PC-9 (cell line): Measurements from ENCODE around the gene TIFAB.

Source experiments
- CTCF ChIP-seq: fragments of 200-600 bp; sonication (generic); conservative IDR thresholded peaks from 2 replicates; pipeline ENCODE4 v1.6.1; 2017; ENCODE audit warnings: mixed run types, antibody characterized with exemption, mild to moderate bottlenecking, moderate library complexity
- EZH2 ChIP-seq: fragments of 200-600 bp; sonication (generic); IDR thresholded peaks from 2 replicates; pipeline ENCODE4 v1.8.0; 2017; ENCODE audit warnings: antibody characterized with exemption, low read depth

- TF ChIP-seq CTCF (no peak), EZH2 (no peak)
These were observed 53.8 kb downstream of the TIFAB start for GRCh38 chr5:135398160-135398854.
